Erythroblast (primary cell): ENCODE data around the gene MAP3K2.
"Not testable (repeated sequence)": the region's sequence is repeated elsewhere in the genome, so short reads cannot be mapped to it uniquely, and the experiment has no call there.

Experiments
- DNase-seq, 2 experiments: peaks; one replicate each; lab custom pipeline; 2025; lab: John Stamatoyannopoulos, UW
- GATA1 ChIP-seq: IDR thresholded peaks from 2 replicates; pipeline ENCODE4 v1.6.1; 2011; ENCODE audit warnings: low read depth, mild to moderate bottlenecking, control low read depth, low read length, moderate library complexity
- POLR2A ChIP-seq: IDR thresholded peaks from 2 replicates; pipeline ENCODE4 v1.6.1; 2011; ENCODE audit warnings: mild to moderate bottlenecking, low read length

Gene MAP3K2

GRCh38 chr2:127416506-127417001 is 28.8 kb upstream of the MAP3K2 start:
- TF ChIP-seq POLR2A, result no peak
- TF ChIP-seq GATA1, result no peak
- DNase-seq, result no peak

DNA sequence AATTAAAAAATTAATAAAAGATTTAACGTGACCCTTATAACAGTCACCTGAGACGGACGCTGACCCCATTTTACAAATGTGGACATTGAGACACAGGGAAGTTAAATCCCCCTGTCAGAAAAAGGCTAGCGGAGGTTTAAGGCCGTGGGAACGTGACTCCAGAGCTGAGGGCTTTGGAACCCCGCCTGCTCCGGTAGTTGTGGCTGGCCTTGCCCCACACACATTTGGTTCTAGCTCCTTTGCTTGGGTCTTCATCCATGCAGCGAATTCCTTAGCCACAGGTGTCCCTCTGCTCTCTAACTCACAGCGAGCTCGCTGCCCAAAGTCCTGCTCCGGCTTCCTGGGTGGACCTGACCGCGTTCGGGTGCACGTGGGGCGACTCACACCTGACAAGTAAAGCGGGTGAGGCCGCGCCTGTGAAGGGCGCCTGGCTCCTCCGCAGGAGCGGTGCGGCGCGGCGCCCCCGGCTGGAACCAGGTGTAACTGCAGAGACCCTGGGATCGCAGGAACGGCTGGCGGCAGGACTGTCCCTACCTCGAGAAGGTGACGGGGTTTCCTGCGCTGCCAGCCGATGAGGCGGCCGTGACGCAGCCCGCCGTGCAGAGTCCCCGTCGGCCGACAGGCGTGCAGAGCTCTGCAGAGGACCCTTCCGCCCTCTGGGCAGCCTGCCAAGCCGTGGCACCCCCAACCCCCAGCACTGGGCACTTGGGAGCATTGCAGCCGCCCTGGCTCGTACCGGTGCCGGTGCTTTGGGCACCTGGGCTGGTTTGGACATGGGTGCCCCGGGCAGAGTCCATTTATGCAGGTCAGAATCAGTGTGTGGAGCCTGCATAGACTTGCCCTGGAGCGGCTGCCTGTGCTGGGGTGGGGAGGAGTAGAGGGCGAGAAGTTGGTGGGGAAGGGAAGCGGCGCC is 28.1 kb upstream of the MAP3K2 start:
- TF ChIP-seq POLR2A, result no peak
- DNase-seq, result peak; percentile 70 to 83

DNA sequence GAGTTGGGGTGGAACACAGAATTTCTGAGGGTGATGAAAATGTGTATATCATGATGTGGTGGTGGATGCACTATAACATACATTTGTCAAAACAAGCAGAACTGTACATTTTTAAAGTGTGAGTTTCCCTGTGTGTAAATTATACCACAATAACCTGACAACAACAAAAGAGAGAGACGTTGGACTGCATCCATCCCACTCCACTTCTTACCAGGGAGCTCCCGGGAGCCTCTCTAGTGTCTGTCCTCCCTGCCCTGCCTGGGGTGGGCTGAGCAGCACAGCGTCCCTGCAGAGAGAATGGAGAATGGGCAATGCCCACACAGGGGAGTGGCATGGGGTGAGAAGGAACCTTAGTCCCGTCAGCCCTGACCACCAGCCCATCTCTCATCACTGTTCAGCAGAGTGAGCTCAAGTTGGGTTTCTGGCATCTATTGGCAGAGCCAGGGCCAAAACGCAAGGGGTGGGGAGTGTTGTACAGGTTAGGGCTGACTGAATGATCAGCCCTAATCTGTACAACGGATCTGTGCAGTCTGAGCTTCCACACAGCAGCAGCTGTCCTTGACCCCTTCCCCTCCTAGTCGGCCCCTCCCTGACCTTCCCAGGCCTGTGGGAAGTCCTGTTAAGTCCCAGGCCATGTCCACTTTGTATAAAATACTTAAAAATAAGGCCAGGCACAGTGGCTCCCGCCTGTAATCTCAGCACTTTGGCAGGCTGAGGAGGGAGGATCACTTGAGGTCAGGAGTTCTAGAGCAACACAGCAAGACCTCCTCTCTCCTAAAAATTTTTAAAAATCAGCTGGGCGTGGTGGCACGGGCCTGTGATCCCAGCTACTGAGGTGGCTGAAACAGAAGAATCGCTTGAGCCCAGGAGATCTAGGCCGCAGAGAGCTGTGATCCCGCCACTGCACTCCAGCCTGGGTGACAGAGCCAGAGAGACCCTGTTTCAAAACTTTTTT is 27.1 kb upstream of the MAP3K2 start:
- TF ChIP-seq POLR2A (no peak), GATA1 (no peak)
- DNase-seq, result peak in 1 of 2 experiments; percentile 37

- TF ChIP-seq GATA1 (no peak), POLR2A (no peak)
- DNase-seq, result peak; percentile 15 to 60
These were observed 26.2 kb upstream of the MAP3K2 start for GRCh38 chr2:127413782-127414637.

GRCh38 chr2:127413200-127413599 is 25.4 kb upstream of the MAP3K2 start:
- no peak for DNase-seq

GRCh38 chr2:127411653-127412369 is 24.0 kb upstream of the MAP3K2 start:
- no peak for TF ChIP-seq POLR2A
- TF ChIP-seq GATA1, result no peak
- no peak for DNase-seq

More at GRCh38 chr2:127413200-127413599, 25.4 kb upstream of the MAP3K2 start:
- no peak for TF ChIP-seq GATA1

DNA sequence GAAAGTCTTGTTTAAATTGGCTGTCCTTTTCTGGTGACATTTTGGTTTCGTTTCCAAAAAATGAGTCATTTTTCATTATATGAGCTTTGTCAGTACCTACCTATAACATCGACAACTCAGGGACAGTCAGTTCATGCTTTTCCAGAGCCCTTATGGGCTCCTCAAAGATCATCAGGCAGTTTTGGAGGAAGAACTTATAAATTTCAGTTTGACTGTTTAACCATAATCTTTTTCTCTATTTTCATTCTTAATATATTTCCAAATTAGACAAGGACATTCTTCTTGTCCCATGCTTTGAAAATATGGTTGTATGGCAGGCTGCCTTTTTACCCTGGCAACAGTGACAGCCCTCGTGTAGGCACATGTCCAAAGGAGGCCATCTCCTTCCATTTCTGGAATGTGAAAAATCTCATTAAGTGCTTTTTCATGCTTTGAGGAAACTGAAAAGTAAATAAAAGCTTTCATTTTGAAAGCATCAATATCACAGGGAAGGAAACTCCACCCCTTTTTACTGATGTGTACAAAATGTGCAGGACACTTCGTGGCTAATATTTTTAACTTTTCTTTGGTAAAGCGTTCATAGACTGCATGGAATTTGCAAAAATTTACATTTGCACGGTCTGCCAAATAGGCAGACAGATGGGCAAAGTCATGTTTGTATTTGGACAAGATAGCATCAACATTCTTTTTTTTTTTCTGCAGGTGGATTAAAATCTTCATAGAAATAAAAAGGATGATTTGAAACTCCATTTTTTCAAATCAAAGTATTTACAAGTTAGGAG is 23.3 kb upstream of the MAP3K2 start:
- peak in 1 of 2 experiments; percentile 21 for DNase-seq

GRCh38 chr2:127409716-127410115 is 21.9 kb upstream of the MAP3K2 start:
- not testable (repeated sequence) for DNase-seq

More for the DNA sequence above, 23.3 kb upstream of the MAP3K2 start:
- TF ChIP-seq GATA1 (no peak), POLR2A (no peak)

DNA sequence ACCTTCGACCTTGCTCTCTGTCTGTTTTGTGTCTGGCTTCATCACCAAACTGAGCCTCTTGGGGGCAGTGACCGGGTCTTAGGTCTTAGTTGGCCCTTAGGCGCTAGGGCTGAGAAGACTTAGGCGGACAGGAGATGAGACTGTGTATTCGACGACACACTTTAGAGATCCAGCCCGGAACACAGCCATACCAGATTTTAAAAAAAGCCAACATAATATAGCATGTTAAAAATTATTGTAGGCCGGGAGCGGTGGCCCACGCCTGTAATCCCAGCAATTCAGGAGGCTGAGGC is 21.0 kb upstream of the MAP3K2 start:
- TF ChIP-seq POLR2A, result no peak
- no peak for TF ChIP-seq GATA1
- DNase-seq, result peak in 1 of 2 experiments; percentile 52

GRCh38 chr2:127408004-127408806 is 20.4 kb upstream of the MAP3K2 start:
- TF ChIP-seq GATA1 (no peak), POLR2A (peak; percentile 72)
- DNase-seq, result peak; percentile 92 to 98

DNA sequence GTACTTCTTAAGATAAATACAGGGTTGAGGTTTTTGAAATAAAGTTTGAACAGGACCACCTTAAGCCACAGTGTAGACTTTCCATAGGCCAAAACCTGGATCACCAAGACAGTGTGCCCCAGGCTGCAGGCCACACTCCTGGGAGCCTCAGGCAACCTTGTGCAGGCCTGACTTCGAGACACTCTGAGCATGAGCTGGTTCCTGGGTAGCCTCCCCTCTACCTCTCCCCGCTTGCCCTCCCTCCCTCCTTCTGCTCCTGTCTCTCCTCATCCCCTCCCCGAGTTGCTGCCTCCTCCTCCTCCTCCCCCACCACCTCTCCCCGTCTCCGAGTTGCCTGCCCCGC is 19.9 kb upstream of the MAP3K2 start:
- no peak for DNase-seq
- no peak for TF ChIP-seq GATA1
- TF ChIP-seq POLR2A, result no peak

GRCh38 chr2:127407091-127407490 is 19.3 kb upstream of the MAP3K2 start:
- no peak for DNase-seq
- no peak for TF ChIP-seq GATA1
- TF ChIP-seq POLR2A, result no peak
